HEK293 (cell line): Measurements from ENCODE around the gene ITPKB.
A peak's percentile ranks its signal among the peaks of the same experiment; 100 is the strongest.

ENCODE experiments used
- CTCF ChIA-PET: fragments of 350-600 bp; formaldehyde crosslinking; extraction: SDS; loops from one replicate; lab custom pipeline; 2021; ENCODE audit warnings: antibody characterized with exemption; lab: Yijun Ruan, JAX
- POLR2A ChIA-PET: fragments of 300-600 bp; formaldehyde crosslinking; extraction: SDS; loops from one replicate; lab custom pipeline; 2020; ENCODE audit warnings: antibody characterized with exemption, inconsistent platforms; lab: Yijun Ruan, JAX
- H3K27ac ChIP-seq: fragments of 200-500 bp; sonication (Bioruptor generic); 2 replicates; pipeline ENCODE4 v1.5.1; 2014; ENCODE audit warnings: low read depth, low read length, control low read depth, inconsistent platforms; ENCODE audit errors: extremely low read depth
- H3K36me3 ChIP-seq, 2 experiments: fragments of 200-500 bp in 1 of 2; sonication (Bioruptor generic) in 1 of 2; 1 replicate in 1 of 2; 2 replicates in 1 of 2; pipeline ENCODE4 v1.5.1; 2014 to 2017; ENCODE audit warnings: inconsistent platforms in 2 of 2, low read length in 2 of 2; ENCODE audit not compliant: control insufficient read depth in 2 of 2, insufficient read depth in 1 of 2
- H3K4me1 ChIP-seq: fragments of 200-500 bp; sonication (Bioruptor generic); 2 replicates; pipeline ENCODE4 v1.5.1; 2014; ENCODE audit warnings: mild to moderate bottlenecking, low read length, inconsistent platforms; ENCODE audit not compliant: control insufficient read depth, insufficient read depth
- H3K4me3 ChIP-seq: 2 replicates; pipeline ENCODE4 v1.5.1; 2011; ENCODE audit warnings: low read depth, mild to moderate bottlenecking, control low read depth, low read length, moderate library complexity
- H3K9me3 ChIP-seq: fragments of 200-500 bp; sonication (Bioruptor generic); 2 replicates; pipeline ENCODE4 v1.5.1; 2014; ENCODE audit warnings: low read depth, low read length, inconsistent platforms; ENCODE audit not compliant: control insufficient read depth, insufficient read depth
- EGR2 ChIP-seq: fragments of 450-650 bp; formaldehyde crosslinking; IDR thresholded peaks from 2 replicates; pipeline ENCODE4 v1.5.1; 2016; ENCODE audit warnings: low read depth, missing biosample characterization, missing genetic modification characterization
- KLF1 ChIP-seq: fragments of 450-650 bp; formaldehyde crosslinking; IDR thresholded peaks from 2 replicates; pipeline ENCODE4 v1.5.1; 2016; ENCODE audit warnings: missing biosample characterization, missing genetic modification characterization
- SP7 ChIP-seq: fragments of 450-650 bp; formaldehyde crosslinking; IDR thresholded peaks from 2 replicates; pipeline ENCODE4 v1.5.1; 2016; ENCODE audit warnings: missing biosample characterization, missing genetic modification characterization
- TRIM28 ChIP-seq: IDR thresholded peaks from 2 replicates; pipeline ENCODE4 v1.6.1; 2011; ENCODE audit warnings: low read length, control low read depth, borderline replicate concordance
- ZBTB1 ChIP-seq: fragments of 450-650 bp; formaldehyde crosslinking; IDR thresholded peaks from 2 replicates; pipeline ENCODE4 v1.5.1; 2016; ENCODE audit warnings: missing biosample characterization, missing genetic modification characterization
- ZFHX2 ChIP-seq: fragments of 450-650 bp; formaldehyde crosslinking; conservative IDR thresholded peaks from 2 replicates; pipeline ENCODE4 v1.5.1; 2016; ENCODE audit warnings: missing biosample characterization, missing genetic modification characterization
- ZFP37 ChIP-seq: fragments of 450-650 bp; formaldehyde crosslinking; IDR thresholded peaks from 2 replicates; pipeline ENCODE4 v1.5.1; 2016; ENCODE audit warnings: missing biosample characterization, missing genetic modification characterization
- ZNF138 ChIP-seq: fragments of 450-650 bp; formaldehyde crosslinking; IDR thresholded peaks from 2 replicates; pipeline ENCODE4 v1.5.1; 2016; ENCODE audit warnings: missing biosample characterization, missing genetic modification characterization, borderline replicate concordance
- ZNF18 ChIP-seq: fragments of 450-650 bp; formaldehyde crosslinking; IDR thresholded peaks from 2 replicates; pipeline ENCODE4 v1.5.1; 2016; ENCODE audit warnings: missing biosample characterization, missing genetic modification characterization
- ZNF2 ChIP-seq: fragments of 450-650 bp; formaldehyde crosslinking; IDR thresholded peaks from 2 replicates; pipeline ENCODE4 v1.5.1; 2016; ENCODE audit warnings: missing biosample characterization, missing genetic modification characterization
- ZNF26 ChIP-seq: fragments of 450-650 bp; formaldehyde crosslinking; IDR thresholded peaks from 2 replicates; pipeline ENCODE4 v1.5.1; 2016; ENCODE audit warnings: missing biosample characterization, missing genetic modification characterization
- ZNF280D ChIP-seq: fragments of 450-650 bp; formaldehyde crosslinking; IDR thresholded peaks from 2 replicates; pipeline ENCODE4 v1.5.1; 2016; ENCODE audit warnings: missing biosample characterization, missing genetic modification characterization
- ZNF335 ChIP-seq: fragments of 450-650 bp; formaldehyde crosslinking; conservative IDR thresholded peaks from 2 replicates; pipeline ENCODE4 v1.5.1; 2016; ENCODE audit warnings: missing biosample characterization, missing genetic modification characterization
- ZNF473 ChIP-seq: fragments of 450-650 bp; formaldehyde crosslinking; IDR thresholded peaks from 2 replicates; pipeline ENCODE4 v1.5.1; 2017; ENCODE audit warnings: missing biosample characterization, missing genetic modification characterization
- ZNF585B ChIP-seq: fragments of 450-650 bp; formaldehyde crosslinking; IDR thresholded peaks from 2 replicates; pipeline ENCODE4 v1.5.1; 2016; ENCODE audit warnings: missing biosample characterization, missing genetic modification characterization
- ZNF621 ChIP-seq: fragments of 450-650 bp; formaldehyde crosslinking; IDR thresholded peaks from 2 replicates; pipeline ENCODE4 v1.5.1; 2017; ENCODE audit warnings: missing biosample characterization, missing genetic modification characterization
- ZNF664 ChIP-seq: fragments of 450-650 bp; formaldehyde crosslinking; IDR thresholded peaks from 2 replicates; pipeline ENCODE4 v1.5.1; 2016; ENCODE audit warnings: missing biosample characterization, missing genetic modification characterization
- ZNF785 ChIP-seq: fragments of 450-650 bp; formaldehyde crosslinking; IDR thresholded peaks from 2 replicates; pipeline ENCODE4 v1.5.1; 2016; ENCODE audit warnings: missing biosample characterization, missing genetic modification characterization
- TF ChIP-seq, protein P1 (sequence below): fragments of 450-650 bp; IDR thresholded peaks from 2 replicates; pipeline ENCODE4 v1.5.1; 2018; ENCODE audit warnings: missing biosample characterization, mild to moderate bottlenecking, missing genetic modification characterization
- TF ChIP-seq, protein P2 (sequence below): fragments of 450-650 bp; formaldehyde crosslinking; optimal IDR thresholded peaks from 2 replicates; pipeline ENCODE3; 2016; ENCODE audit warnings: missing biosample characterization, mild to moderate bottlenecking, missing genetic modification characterization
- TF ChIP-seq, protein P3 (sequence below): fragments of 450-650 bp; formaldehyde crosslinking; IDR thresholded peaks from 2 replicates; pipeline ENCODE4 v1.5.1; 2016; ENCODE audit warnings: missing biosample characterization, missing genetic modification characterization

ITPKB gene

DNA sequence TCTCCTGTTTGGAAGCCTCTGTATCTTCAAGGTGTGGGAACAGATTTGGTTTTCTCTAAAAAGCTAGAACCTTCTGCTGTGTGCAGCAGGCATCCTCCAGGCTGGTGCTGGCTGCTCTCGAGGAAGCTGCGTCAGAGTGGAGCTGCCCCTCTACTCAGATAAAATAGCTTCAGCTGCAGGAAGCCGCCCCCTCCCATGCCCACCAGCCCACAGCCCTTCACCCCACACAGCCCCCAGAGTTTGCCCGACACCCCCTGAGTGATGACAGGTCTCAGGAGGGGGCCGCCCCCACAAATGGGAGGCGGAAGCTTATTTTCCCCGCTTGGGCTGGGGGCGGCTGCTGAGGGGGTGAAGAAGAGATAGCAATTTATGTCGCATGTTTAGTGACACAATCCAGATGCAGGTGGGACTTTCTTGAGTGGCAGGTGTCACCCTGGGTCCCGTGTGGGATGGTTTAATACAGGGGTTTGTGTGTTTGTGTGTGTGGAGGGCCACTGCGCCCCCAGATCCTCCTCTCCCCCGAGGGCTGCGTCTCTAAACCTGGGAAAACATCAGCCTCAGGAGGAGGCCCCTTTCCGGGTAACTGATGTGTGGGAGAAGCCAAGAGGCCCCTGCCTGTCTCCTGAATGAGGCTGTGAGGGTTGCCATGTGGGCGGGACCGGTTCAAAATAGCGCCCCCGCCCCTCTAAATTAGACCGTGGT, 135.1 kb downstream of the ITPKB start:
- H3K9me3 ChIP-seq, result no peaks in the 10 kb centered on the region
- no peak overlapping the region for H3K4me3 ChIP-seq
- POLR2A ChIA-PET, result no interaction called here
- no peak overlapping the region for H3K27ac ChIP-seq
- H3K4me1 ChIP-seq, result no peaks in the 10 kb centered on the region
- H3K36me3 ChIP-seq, result no peaks in the 10 kb centered on the region
- TF ChIP-seq, protein P1, sequence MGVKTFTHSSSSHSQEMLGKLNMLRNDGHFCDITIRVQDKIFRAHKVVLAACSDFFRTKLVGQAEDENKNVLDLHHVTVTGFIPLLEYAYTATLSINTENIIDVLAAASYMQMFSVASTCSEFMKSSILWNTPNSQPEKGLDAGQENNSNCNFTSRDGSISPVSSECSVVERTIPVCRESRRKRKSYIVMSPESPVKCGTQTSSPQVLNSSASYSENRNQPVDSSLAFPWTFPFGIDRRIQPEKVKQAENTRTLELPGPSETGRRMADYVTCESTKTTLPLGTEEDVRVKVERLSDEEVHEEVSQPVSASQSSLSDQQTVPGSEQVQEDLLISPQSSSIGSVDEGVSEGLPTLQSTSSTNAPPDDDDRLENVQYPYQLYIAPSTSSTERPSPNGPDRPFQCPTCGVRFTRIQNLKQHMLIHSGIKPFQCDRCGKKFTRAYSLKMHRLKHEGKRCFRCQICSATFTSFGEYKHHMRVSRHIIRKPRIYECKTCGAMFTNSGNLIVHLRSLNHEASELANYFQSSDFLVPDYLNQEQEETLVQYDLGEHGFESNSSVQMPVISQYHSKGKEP, result no peak
- TF ChIP-seq ZNF18 (no peak), KLF1 (tag by site-specific recombination) (0 out of 2 replicates have a peak, but pooled peaks have one; percentile 21), ZNF473 (no peak), EGR2 (tag by site-specific recombination) (peak; percentile 100), ZNF335 (tag by site-specific recombination) (no peak), ZNF26 (no peak), ZNF664 (no peak), ZFHX2 (tag by site-specific recombination) (peak; percentile 100), ZNF138 (tag by site-specific recombination) (no peak), SP7 (tag by site-specific recombination) (0 out of 2 replicates have a peak, but pooled peaks have one; percentile 11), ZNF585B (tag by site-specific recombination) (no peak)
- TF ChIP-seq, all 188 proteins: peak for 4
- CTCF ChIA-PET, result interaction anchor here (0.5 to 1.9 kb wide), 7 partner anchors 20 to 1402 kb away, joined by 3 to 7 read pairs (median 5); partner anchors contain the start of gene STUM

DNA sequence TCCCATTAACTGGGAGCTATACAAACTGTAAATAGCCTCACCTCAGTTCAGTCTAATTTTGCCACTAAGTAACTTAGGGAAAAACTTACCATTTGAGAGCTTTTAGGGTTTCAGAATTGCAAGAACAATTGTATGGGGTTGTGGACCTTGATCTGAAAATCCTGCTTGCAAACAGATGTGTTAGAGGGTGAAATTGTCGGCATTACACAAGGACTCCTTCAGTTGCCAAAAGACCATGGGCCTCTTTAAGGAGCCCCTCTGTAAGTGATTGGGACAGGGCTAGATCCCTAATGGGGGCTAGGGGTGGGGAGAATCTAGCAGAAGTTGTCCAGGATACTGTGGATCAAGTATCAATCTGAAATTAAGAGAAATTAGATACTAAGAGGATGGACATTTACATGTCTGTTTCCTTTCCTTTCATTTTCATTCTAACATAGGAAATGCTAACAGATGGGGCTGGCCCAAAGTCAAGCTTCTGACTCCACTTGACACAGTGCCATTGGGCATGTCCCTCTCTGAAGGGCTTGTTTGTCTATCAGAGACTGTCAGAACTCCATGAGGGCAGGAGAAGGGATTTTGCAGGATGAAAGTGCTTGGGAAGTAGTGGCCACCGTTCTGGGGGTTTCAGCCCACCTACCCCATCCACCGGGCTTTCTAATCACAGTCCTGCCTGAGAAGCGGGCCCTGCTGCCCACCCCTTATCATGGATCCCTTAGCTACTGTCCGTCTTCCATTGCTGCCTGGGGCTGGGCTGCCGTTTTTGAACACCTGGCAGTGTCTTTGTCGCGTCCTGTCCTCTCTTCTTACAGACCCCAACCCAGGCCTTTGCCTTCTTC, 135.8 kb downstream of the ITPKB start:
- Histone ChIP-seq H3K27ac (no peak overlapping the region), H3K4me3 (no peak overlapping the region), H3K9me3 (no peaks in the 10 kb centered on the region), H3K4me1 (no peaks in the 10 kb centered on the region), H3K36me3 (no peaks in the 10 kb centered on the region)
- POLR2A ChIA-PET, result no interaction called here
- TF ChIP-seq, protein P2, sequence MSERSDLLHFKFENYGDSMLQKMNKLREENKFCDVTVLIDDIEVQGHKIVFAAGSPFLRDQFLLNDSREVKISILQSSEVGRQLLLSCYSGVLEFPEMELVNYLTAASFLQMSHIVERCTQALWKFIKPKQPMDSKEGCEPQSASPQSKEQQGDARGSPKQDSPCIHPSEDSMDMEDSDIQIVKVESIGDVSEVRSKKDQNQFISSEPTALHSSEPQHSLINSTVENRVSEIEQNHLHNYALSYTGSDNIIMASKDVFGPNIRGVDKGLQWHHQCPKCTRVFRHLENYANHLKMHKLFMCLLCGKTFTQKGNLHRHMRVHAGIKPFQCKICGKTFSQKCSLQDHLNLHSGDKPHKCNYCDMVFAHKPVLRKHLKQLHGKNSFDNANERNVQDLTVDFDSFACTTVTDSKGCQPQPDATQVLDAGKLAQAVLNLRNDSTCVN, result no peak
- TF ChIP-seq, protein P3, sequence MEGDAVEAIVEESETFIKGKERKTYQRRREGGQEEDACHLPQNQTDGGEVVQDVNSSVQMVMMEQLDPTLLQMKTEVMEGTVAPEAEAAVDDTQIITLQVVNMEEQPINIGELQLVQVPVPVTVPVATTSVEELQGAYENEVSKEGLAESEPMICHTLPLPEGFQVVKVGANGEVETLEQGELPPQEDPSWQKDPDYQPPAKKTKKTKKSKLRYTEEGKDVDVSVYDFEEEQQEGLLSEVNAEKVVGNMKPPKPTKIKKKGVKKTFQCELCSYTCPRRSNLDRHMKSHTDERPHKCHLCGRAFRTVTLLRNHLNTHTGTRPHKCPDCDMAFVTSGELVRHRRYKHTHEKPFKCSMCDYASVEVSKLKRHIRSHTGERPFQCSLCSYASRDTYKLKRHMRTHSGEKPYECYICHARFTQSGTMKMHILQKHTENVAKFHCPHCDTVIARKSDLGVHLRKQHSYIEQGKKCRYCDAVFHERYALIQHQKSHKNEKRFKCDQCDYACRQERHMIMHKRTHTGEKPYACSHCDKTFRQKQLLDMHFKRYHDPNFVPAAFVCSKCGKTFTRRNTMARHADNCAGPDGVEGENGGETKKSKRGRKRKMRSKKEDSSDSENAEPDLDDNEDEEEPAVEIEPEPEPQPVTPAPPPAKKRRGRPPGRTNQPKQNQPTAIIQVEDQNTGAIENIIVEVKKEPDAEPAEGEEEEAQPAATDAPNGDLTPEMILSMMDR (tag by site-specific recombination), result no peak
- TF ChIP-seq ZNF621 (tag by site-specific recombination) (no peak), ZNF785 (no peak), ZBTB1 (tag by site-specific recombination) (no peak), ZNF2 (no peak), ZFP37 (no peak), KLF1 (tag by site-specific recombination) (no peak), TRIM28 (no peak), ZNF280D (tag by site-specific recombination) (no peak)
- CTCF ChIA-PET, result interaction anchor here (0.5 to 1.8 kb wide), 5 partner anchors 21 to 1402 kb away, joined by 3 to 7 read pairs (median 5); partner anchors contain the start of gene STUM
